Fibroblast of pulmonary artery (primary cell): Measurements from ENCODE around the gene PLA2G12B.
"Not testable (repeated sequence)": the region's sequence is repeated elsewhere in the genome, so short reads cannot be mapped to it uniquely, and the experiment has no call there.

Experiments
- DNase-seq: peaks from one replicate; pipeline ENCODE4 v3.0.0-alpha.2; 2010; ENCODE audit warnings: low read depth
- H3K4me3 ChIP-seq: replicated peaks from 2 replicates; pipeline ENCODE4 v1.5.1; 2011; ENCODE audit warnings: low read depth, mild to moderate bottlenecking, control low read depth, low read length, moderate library complexity
- CTCF ChIP-seq: IDR thresholded peaks from 2 replicates; pipeline ENCODE4 v1.5.1; 2011; ENCODE audit warnings: mild to moderate bottlenecking, control low read depth, low read length, inconsistent platforms; ENCODE audit errors: missing control alignments

Gene PLA2G12B

GRCh38 chr10:72954596-72955554 lies at the start of gene PLA2G12B:
TSS of gene PLA2G12B (minus strand) at chr10:72954806. CDS start at chr10:72954685, 121 bp downstream.
- H3K4me3 ChIP-seq, result no peak within 1 kb of the TSS
- no peak for TF ChIP-seq CTCF
- no peak for DNase-seq

- no peak overlapping the region for H3K4me3 ChIP-seq
- TF ChIP-seq CTCF, result no peak
- no peak for DNase-seq
Observed at GRCh38 chr10:73003822-73004221, 49.2 kb upstream of the PLA2G12B start.

- TF ChIP-seq CTCF, result no peak
- no peak overlapping the region for H3K4me3 ChIP-seq
- no peak for DNase-seq
Observed at GRCh38 chr10:73000973-73001372, 46.4 kb upstream of the PLA2G12B start.

- no peak for TF ChIP-seq CTCF
- H3K4me3 ChIP-seq, result no peak overlapping the region
- DNase-seq, result no peak
Observed at GRCh38 chr10:72997099-72997498, 42.5 kb upstream of the PLA2G12B start.

- H3K4me3 ChIP-seq, result not testable (repeated sequence)
Observed at GRCh38 chr10:72995459-72995858, 40.9 kb upstream of the PLA2G12B start.

GRCh38 chr10:72989771-72990170 lies 35.2 kb upstream of the PLA2G12B start:
- H3K4me3 ChIP-seq, DNase-seq: not testable (repeated sequence)

More at GRCh38 chr10:72995459-72995858, 40.9 kb upstream of the PLA2G12B start:
- DNase-seq, result not testable (repeated sequence)

- not testable (repeated sequence) for H3K4me3 ChIP-seq, DNase-seq
Observed at GRCh38 chr10:72984618-72985017, 30.0 kb upstream of the PLA2G12B start.

- H3K4me3 ChIP-seq, result no peak overlapping the region
- TF ChIP-seq CTCF, result no peak
- DNase-seq, result no peak
Observed at GRCh38 chr10:72981882-72982529, 27.4 kb upstream of the PLA2G12B start.
